LNCaP clone FGC (cell line): ENCODE results near the gene NTSR2.

ENCODE experiments used
- DNase-seq: peaks from one replicate; pipeline ENCODE4 v3.0.0-alpha.2; 2011; ENCODE audit warnings: low read depth
- H3K4me3 ChIP-seq: 2 replicates; pipeline ENCODE4 v1.5.1; 2011; ENCODE audit warnings: mild to moderate bottlenecking, low read depth, low read length, control low read depth
- CTCF ChIP-seq: IDR thresholded peaks from 2 replicates; pipeline ENCODE4 v1.5.1; 2012; ENCODE audit warnings: mild to moderate bottlenecking; ENCODE audit not compliant: control insufficient read depth, insufficient read depth; ENCODE audit errors: extremely low read depth

NTSR2 gene

GRCh38 chr2:11624893-11625292, 45.1 kb downstream of the NTSR2 start:
- DNase-seq = no peak
- no peak overlapping the region for H3K4me3 ChIP-seq

GRCh38 chr2:11622611-11623010, 47.4 kb downstream of the NTSR2 start:
- DNase-seq = no peak
- TF ChIP-seq CTCF = no peak
- H3K4me3 ChIP-seq = no peak overlapping the region

More at GRCh38 chr2:11624893-11625292, 45.1 kb downstream of the NTSR2 start:
- no peak for TF ChIP-seq CTCF

GRCh38 chr2:11621410-11621809, 48.6 kb downstream of the NTSR2 start:
- DNase-seq = peak; percentile 34
- no peak overlapping the region for H3K4me3 ChIP-seq
- no peak for TF ChIP-seq CTCF

GRCh38 chr2:11618708-11619062, 51.3 kb downstream of the NTSR2 start:
- H3K4me3 ChIP-seq = no peak overlapping the region
- no peak for DNase-seq
- TF ChIP-seq CTCF = no peak

GRCh38 chr2:11617984-11618707, 51.8 kb downstream of the NTSR2 start:
- DNase-seq = no peak
- no peak for TF ChIP-seq CTCF
- H3K4me3 ChIP-seq = no peak overlapping the region

- TF ChIP-seq CTCF = no peak
- DNase-seq = no peak
Observed at GRCh38 chr2:11617527-11617926, 52.5 kb downstream of the NTSR2 start.

GRCh38 chr2:11616851-11617415, 53.1 kb downstream of the NTSR2 start:
- no peak for DNase-seq
- no peak for TF ChIP-seq CTCF
- no peak overlapping the region for H3K4me3 ChIP-seq

More at GRCh38 chr2:11617527-11617926, 52.5 kb downstream of the NTSR2 start:
- no peak overlapping the region for H3K4me3 ChIP-seq
